Stimulated activated CD4-positive, alpha-beta T cell treated with anti-CD3 and anti-CD28 coated beads, Interleukin-15, amount 100 ng/mL, for 48 hours (primary cell): ENCODE data around the gene ASAP2.

Source experiments
- DNase-seq, 2 donors: peaks; one replicate each; pipeline ENCODE4 v3.0.0-alpha.2; 2020; ENCODE audit warnings: low read depth in 2 of 2

The ASAP2 gene

DNA sequence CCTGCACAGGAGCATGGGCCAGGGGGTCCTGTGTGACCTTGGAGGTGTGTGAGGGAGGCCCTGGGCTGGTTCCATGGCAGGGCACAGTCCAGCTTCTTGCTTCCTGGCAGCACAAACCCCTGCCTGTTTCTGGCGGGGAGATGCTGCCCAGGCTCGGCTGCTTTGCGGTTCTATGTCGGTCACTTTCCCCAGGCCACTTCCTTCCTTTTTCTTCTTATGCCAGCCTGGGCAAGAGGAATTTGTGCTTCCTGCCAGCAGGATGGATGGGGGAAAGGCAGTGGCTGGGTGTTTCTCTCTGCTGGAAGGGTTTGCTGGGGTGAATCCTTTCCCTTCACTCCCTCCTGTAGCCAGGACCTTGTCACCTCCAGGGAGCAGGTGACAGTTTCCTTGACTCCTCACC is 24.3 kb downstream of the ASAP2 start:
- DNase-seq, result no peak

DNA sequence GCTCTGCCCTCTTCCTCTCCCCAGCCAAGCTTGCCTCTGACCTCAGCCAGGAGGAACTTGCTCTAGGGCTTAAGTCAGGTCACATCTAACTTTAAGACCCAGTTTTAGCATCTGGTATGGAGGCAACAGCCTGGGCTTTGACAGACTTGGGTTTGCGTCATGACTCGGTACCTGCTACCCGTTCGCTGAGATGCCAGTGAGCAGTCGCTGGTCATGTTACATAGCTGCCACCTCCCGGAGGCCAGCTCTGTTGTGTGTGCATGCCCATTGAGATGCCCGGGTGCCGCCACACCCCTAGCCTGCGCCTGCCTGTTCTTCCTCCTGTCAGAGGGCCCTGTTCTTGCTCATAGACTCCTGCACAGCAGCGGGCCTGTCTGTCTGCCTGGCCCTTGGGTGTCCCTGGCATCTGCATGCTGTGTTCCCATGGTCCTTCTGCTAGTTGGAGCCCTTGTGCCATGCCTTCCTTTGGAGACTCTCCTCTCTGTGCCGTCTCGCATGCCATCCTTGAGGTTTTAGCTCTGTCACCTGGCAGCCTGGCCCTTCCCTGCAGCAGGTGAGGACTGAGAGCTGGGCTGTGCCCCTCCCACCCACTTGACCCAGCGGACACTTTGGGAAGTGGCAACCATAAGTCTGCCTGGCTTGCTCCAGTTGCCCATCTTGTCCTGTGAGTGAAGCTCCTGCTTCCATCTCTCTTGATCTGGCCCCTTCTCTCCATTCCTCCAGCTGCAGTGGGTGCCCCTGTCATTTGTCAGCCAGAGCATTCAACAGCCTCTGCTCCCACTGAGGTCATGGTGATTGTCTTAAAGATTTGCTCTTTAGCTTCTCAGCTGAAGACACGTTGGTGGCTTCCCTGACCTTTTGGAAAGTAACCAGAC is 24.9 kb downstream of the ASAP2 start:
- no peak for DNase-seq

DNA sequence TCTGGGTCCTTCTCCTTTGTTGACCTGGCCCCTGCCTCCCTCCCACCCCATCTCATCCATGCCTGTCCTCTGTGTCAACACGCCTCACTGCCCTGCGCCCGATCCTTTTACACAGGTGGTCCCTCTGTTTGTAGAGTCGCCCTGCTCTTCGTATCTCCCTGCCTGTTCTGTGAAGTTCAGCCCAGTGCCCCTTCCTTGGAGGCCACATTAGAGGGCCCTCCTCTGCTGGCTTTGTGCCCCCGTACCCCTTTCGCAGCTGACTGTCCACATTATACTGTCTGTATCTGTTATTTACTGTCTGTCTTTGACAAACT is 25.5 kb downstream of the ASAP2 start:
- no peak for DNase-seq

DNA sequence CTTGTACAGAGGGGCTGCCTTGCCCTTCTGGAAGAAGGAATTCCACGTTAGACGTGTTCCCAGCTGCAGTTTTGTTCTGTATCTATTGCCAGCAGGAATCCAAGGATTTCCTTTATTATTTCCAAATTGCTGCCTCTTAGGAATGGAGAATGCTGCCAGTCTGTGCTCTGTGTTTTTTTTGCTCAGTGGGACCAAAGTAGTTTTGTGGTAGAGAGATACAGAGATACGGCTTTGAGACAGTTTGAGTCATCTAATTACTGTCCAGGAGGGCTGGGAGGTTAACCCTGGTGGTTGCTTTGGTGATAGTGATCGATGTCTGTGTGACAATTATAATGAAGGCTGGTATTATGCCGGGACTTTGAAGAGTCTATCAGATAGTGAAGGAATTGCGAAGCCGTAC is 26.3 kb downstream of the ASAP2 start:
- DNase-seq, result no peak

DNA sequence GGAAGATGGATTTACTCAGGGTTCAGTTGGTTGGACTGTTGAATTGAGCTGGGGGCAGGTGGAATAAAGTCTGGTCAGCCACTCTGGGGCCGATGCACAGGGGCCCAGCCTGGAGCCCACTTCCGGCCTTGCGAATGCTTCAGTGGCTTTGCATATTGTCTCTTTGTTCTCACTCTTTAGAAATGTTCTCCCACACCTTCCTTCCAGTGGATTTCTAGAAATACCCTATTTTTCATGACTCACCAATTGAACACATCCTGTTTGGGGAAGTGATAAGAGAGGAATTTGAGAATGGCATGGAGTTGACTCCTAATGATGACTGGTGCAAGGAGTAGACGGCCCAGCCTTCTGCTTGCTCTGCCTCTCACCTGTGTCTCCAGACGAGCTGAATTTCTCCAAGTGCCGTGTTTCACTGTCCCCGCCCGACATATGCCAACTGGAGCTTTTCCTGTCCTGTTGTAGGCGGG is 28.1 kb downstream of the ASAP2 start:
- DNase-seq, result no peak

DNA sequence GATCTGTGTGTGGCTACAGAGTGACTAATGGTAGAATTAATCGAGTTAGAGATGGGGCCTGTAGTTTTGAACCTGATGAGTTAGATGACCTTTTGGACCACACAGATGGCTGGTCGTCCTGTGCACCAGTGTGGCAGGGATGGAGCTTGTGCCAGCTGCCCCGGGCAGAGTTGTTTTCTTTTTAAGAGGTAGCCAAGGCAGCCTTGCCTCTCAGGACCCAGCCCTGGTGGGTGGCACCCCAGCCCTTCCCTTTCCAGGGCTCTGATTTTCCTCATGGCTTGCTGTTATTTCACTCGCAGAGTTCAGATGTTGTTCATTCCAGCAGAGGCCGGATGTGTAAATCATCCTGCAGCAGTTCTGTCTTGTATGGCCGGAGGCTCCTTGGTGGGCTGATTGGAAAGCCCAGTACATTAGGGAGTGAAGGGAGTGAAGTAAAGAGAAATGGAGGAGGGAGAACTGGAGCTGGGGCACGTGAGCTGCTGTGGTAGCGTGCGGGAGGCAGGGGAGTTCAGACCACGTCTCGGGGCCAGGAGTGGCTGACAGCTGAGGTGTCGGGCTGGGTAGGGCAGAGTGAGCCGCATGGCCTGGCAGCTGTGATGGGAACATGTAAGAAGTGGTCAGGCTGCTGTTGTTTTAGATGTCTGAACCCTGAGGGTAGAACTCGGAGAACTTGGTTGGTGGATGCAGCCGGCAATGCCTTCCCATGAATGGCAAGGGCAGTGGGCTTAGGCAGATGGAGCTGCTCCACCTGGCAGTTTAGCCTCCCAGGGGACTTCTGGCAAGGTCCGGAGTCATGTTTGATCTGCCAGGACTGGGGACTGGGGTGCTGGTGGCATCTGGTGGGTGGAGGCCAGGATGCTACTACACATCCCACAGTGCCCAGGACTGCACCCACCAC is 28.8 kb downstream of the ASAP2 start:
- no peak for DNase-seq

DNA sequence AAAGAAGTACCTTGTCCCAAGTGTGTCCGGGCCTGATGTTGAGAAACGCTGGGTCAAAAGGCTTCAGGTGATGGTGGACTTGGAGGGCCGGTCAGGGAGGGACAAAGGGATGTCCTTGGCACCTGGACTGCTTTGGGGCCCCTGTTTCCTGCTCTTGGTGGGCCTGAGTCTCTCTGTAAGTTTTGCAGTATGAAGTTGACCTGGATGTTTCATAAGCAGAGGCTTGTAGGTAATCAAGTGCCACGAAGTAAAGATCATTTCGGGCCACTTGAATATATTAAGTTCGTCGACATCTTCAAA is 29.4 kb downstream of the ASAP2 start:
- no peak for DNase-seq

DNA sequence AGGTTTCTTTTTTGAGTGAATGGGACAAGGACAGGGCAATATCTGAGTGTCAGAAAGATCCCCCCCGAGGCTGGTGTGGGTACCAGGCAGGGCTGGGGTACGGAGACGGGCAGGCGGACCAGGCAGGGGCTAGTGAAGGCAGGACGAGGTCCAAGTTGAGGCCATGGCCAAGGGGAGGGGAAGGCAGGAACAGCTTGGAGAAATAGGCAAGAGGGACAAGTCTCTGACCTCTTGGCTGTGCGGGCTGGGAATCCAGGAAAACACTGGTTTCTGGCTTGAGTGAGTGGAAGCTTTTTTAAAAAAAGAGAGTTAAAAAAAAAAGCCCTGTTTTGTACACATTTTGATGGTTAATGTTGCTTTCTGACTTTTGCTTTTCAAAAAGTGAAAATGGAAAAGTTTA is 30.3 kb downstream of the ASAP2 start:
- DNase-seq, result no peak

DNA sequence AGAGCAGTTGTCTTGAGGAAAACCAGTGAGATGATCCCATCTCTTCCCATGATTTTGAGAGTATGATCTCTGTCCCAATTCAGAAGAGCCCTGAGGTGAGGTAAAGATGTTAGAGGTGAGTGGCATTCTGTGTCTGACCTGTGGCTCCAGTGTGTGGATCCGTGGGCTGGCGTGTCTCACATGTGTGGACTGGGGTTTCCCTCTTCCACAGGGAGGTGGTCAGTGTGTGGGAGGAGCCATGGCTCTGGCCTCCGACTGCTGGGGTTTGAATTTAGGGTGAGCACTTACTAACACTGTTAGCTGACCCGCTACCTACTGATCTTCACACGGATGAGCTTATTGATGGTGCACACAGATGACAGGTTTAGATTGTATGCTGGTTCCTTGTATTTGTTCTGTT is 31.2 kb downstream of the ASAP2 start:
- DNase-seq, result no peak

DNA sequence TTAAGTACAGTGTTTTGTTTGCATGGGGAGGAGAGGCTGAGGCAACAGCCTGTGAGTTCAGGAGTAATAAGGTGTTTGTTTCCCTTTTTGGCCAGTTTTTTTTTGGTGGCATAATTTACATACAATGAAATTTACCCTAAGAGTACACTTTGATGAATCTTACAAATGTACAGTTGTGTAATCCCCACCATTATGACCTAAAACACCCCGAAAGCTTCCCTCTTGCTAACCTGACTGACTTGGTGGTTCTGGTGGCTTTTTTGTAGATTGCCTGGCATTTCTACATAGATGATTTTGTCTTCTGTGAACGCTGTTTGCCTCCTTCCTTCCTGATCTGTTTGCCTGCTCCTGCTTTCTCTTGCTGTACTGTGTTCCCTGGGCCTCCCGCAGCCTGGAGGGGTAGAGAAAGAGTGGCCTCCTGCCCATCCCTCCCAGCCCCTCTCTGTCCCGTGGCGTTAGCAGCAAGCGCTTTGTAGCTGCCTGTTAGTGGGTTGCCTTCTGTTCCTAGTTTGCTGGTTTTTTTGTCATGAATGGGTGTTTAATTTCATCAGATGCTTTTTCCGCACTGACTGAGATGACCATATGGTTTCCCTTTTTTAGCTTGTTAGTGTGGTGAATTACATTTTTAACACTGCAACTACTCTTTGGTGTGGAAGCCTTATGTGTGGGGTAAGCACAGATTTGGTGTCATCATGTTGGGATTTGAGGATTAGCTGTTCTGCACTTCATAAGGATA is 32.1 kb downstream of the ASAP2 start:
- no peak for DNase-seq

DNA sequence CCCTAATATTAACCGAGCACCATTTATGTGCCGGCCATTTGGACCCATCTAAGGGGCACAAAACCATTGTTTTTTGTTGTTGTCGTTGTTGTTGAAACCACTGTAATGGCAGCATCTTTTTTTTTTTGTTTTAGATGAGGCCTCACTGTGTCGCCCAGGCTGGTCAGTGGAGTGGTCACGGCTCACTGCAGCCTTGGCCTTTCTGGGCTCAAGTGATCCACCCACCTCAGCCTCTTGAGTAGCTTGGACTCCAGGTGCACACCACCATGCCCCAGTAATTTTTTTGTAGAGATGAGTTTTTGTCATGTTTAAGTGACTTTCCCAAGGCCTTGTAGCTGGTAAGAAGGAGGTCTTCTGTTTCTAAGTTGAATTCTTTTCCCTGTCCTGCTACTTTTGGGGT is 33.0 kb downstream of the ASAP2 start:
- no peak for DNase-seq

DNA sequence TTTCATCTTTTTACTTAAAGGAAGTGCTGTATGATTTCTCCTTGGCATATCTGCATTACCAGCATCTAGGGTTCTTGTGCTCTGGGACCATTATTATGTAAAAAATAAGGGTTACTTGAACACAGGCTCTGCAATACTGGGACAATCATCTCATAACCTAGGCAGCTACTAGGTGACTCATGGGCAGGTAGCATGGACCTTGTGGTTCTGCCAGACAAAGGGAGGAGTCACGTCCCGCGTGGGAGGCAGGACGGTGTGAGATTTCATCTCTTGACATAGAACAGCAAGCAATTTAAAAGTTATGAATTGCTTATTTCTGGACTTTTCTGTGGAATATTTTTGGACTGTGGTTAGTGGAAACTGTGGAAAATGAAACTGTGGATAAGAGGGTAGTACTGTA is 34.1 kb downstream of the ASAP2 start:
- peak in 1 of 2 donors; percentile 3 for DNase-seq

DNA sequence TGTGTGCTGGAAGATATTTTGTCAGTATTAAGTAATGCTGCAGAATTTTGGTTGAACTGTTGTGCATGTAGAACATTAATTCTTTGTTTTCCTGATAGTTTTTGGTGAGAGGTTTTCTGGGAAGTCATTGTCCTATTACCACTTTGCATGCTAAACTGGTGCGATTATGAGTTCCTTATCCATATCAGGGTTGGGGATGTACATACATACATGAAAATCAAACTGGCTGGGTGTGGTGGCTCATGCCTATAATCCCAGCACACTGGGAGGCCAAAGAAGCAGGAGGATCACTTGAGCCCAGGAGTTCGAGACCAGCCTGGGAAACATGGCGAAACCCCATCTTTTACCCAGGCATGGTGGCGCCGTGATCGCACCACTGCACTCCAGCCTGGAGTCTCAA is 34.6 kb downstream of the ASAP2 start:
- DNase-seq, result no peak

DNA sequence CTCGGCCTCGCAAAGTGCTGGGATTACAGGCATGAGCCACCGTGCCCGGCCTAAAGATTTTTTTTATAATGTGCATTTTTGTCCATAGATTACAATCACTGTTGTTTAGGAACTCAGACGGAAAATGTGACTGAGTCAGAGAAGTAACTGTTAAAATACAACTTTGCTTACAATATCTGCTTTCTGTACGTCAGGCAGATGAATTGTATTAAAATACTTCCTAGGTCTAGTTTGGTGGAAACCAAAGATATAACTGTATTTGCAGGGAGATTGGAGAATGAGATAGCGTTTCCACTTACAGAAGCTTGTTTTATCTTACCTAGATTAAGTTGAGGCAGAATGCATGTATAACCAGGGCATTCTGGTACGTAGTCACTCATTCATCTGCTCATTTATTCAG is 36.7 kb downstream of the ASAP2 start:
- no peak for DNase-seq

DNA sequence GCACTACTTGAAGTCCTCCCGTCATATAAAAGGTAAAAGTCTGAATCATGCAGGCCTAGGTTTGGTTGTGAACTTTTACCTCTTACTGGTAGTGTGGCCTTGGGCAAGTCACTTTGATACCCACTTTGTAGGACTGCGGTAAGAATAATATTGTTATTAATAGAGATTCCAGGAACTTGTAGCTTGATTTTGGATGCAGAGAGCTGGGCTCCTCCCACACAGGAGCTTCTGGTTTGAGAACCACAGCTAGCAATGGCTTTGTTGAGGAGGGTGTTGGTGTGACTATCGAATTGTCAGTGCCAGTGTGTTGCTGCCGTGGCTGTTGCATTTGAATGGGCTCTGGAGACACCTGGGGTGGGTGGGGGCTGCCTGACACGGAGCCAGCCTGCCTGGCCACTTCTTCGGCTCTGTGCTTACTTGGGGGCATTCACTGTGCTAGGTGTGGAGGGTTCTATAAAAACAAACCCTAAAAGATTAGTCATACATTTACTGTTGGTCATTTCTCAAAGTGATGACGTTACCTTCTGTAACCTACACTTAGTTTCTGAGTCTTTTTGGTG is 38.5 kb downstream of the ASAP2 start:
- no peak for DNase-seq

DNA sequence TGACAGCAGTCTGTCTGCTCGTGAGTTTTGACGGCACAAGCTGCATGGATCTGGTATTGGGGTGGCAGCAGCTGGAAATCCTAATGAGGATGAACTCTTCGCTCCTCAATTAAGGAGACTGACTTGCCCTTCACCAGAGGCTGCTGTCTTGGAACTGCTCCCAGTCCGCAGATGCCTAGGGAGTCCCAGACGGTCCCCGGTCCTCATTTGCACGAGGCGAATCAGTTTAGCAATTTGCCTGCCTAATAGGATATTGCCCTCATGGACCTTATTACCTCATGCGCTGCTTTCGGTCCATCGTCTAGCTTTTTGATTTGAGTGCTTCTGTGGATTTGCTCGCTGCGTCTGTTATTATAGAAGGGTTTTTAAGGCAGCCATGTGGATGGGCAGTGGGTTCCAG is 40.6 kb downstream of the ASAP2 start:
- DNase-seq, result no peak

DNA sequence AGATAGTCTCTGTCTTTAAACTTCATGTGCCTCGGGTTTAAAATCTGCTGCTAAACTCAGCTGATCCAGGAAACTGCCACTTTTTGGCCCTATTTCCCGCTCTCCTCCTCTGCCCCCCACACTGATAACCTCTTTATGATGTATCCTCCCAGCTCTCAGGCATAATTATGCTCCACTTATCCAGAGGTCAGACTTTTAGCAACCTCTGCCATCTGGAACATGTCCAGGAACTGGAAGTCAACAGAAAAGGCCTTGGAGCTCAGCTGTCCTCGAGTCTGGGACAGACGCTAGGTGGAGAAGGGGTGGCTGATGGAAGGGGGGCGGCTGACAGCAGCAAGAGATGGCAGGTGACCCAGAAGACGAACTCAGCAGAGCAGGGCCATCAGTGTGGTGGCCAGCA is 41.2 kb downstream of the ASAP2 start:
- DNase-seq, result no peak

DNA sequence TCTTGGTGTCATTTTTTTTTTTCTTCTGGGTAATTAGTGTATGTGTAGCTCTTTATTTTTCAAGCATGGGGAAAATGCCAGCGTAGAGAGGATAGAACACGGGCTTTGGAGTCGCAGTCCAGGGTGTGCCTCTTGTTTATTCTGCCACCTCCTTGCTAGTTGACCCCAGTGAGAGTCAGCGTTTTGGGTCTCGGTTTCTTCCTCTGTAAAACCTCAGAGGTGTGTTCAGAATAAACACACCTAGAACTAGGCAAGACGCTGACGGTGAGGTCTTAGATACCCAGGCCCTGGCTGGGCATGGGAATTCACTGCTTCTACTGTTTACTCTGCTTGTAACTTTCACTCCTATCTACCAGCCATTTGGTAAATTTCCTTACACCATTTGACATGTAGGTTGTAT is 41.8 kb downstream of the ASAP2 start:
- DNase-seq, result no peak

DNA sequence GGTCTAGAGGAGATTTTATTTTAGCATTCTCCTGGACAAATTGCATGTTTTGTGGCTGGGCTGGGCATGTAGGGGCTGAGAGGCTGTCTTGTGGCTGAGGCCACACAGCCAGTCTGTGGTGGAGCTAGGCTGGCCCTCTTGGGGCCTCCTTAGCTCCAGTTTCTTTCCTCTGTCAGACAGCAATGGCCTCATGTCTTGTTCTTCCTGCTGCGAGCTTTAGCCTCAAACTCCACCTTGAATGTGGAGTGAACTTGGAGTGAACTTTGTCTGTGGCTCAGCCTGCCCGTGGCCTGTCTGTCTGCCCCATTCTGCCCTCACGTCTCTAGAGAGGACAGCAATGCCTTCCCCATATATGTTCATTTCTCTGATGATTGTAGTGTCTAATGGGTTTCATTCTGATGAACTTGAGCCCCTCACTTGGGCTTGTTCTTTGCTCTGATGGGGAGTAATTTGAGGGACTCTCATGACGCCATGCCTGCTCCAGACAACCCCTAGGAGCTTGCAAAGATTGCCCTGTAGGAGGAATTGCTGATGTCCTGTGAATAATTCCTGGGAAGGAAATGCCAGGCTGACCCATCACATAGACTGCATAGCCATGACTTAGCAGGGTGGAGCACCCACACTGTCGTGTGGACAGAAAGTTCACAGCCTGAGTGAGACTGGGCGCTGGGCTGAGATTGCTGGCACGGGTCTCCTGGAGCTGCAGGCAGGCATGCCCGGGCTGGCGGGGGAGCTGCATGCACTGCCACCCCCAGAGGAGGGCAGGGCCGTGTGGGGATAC is 42.6 kb downstream of the ASAP2 start:
- no peak for DNase-seq

DNA sequence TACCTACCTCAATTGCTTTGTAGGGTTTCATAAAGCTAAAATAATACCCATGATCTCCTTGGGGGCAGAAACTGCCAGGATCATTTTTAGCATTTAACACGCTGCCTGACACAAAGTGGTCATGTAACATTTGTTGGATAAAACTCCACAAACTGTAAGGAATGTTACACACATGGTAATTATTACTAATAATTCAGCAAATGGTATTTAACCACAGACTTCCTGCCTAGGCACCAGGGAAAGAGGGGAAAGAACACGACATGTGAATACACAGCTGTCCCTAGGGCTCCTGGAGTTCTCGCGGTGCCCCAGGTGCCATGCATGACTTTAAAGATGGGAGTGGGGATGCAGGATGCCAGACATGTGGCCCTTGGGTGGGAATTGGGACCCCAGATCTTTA is 43.5 kb downstream of the ASAP2 start:
- DNase-seq, result no peak

DNA sequence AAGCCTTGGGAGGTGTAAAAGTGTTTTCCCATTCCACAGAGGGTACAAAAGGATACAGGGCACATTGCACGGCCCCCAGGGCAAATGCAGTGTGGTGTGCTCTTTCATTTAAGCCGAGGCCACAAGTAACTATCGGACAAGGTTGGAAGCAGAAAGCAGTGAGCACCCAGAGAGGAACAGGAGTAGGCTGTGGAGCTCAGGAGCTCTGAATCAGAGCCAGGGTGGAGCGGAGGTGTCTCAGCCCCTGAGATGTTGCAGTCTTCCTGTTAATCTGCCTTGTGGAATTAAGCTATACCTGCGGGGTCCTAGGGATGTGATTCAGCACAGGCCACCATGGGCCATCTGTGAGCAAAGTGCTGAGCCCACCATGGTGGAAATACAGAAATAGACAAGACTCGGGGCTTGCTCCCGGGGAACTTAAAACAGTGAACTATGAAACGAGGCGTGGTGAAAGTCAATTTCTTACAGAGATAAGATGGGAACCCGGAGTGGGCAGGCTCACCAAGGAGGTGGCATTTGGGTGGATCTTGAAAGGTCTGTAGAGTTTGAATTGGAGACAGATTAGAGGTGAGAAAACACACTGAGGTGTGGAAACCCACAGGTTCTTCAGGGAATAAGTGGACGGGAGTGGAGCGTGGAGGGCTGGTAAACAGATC is 44.0 kb downstream of the ASAP2 start:
- DNase-seq, result no peak
